CD4-positive, alpha-beta T cell treated with Interleukin-4 for 4 hours (primary cell): ENCODE measurements around the gene SLC35F3.
"Not testable (repeated sequence)": the region's sequence is repeated elsewhere in the genome, so short reads cannot be mapped to it uniquely, and the experiment has no call there.

ENCODE experiments used
- DNase-seq: peaks from one replicate; pipeline ENCODE4 v3.0.0-alpha.2; 2020

The SLC35F3 gene

GRCh38 chr1:233904633-233905415, at the start of gene SLC35F3:
TSS of gene SLC35F3 (plus strand) at chr1:233904676.
- DNase-seq: no peak

GRCh38 chr1:233859446-233859845, 45.0 kb upstream of the SLC35F3 start:
- DNase-seq: no peak

DNA sequence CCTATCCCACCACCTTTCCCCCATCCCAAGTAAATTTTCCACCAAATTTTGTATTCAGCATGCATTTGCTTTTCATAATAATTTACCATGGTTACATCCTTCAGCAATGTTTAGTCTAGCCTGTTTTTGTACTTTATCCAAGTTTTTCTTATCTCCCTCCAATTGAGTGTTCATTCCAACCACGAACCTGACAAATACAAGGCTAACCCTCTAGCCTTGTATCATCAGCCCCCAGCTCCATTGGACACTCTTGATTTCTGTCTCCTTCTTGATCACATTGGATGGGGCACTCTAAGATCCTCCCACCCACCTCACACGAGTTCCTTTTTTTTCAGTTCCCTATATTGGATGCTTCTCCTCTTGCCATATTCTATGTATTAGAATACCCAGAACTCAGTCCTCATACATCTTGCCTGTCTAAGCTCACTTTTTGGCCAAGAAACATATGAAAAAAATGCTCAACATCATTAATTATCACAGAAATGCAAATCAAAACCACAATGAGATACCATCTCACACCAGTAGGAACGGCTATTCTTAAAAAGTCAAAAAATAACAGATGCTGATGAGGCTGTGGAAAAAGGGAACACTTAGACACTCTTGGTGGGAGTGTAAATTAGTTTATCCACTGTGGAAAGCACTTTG, 40.5 kb upstream of the SLC35F3 start:
- DNase-seq: no peak

DNA sequence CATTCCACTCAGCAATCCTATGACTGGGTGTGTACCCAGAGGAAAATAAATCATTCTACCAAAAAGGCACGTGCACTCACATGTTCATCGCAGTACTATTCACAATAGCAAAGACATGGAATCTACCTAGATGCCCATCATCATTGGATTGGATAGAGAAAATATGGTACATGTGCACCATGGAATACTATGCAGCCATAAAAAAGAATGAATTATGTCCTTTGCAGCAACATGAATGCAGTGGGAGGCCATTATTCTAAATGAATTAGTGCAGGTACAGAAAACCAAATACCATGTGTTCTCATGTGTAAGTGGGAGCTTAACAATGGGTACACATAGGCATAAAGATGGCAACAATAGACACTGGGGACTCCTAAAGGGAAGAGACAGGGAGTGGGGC, 39.9 kb upstream of the SLC35F3 start:
- DNase-seq: no peak

DNA sequence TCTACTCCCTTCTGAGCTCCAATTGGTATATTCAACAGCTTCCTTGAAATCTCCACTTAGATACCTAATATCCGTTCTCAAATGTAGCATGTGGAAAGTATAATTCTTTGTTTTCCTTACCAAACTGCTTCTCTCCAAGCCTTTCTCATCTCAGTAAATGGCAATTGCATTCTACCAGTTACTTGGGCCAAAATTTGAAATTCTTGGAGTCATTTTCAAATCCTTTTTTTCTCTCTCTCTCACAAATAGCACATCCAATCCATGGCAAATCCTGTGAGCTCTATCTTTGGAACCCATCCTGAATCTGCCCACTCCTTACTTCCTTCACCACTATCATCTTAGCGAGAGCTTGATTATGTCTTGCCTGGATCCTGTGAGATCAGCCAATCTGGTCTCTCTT, 39.3 kb upstream of the SLC35F3 start:
- DNase-seq: no peak

- no peak for DNase-seq
Observed at GRCh38 chr1:233865902-233866301, 38.6 kb upstream of the SLC35F3 start.

DNA sequence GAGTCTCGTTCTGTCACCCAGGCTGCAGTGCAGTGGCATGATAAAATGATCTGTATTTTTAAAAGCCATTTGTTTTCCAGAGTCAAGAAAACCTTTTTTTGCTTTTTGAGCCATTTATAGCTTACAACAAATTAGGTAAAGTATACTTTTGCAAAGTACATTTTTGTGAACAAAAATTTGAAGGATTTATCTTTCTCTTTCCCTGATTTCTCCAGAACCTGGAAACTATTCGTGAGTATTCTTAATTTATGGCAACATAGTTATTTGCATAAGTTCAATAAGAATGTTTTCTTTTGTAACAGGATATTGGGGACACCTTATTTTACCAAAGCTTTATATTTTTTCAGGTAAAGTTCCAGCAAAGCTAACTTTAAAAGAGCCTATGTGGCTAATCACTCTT, 37.4 kb upstream of the SLC35F3 start:
- no peak for DNase-seq

DNA sequence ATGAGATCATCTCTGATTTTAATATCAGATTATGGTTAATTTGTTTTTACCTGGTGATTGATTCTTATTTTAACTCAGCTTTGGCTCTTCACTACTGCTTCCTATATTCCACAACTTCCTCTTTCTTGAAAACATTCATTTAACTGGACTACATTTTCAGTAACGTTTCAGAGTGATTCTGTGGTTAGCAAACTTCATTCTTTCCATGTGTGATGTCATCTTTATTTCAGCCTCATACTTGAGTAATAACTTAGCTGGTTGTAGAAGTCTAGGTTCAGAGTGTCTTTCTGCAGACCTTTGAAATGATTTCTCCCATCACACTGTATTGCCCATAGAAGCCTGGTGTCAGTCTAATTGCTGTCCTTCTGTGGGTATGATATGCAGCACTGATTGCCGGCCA, 36.0 kb upstream of the SLC35F3 start:
- no peak for DNase-seq

GRCh38 chr1:233869680-233870079, 34.8 kb upstream of the SLC35F3 start:
- DNase-seq: no peak

DNA sequence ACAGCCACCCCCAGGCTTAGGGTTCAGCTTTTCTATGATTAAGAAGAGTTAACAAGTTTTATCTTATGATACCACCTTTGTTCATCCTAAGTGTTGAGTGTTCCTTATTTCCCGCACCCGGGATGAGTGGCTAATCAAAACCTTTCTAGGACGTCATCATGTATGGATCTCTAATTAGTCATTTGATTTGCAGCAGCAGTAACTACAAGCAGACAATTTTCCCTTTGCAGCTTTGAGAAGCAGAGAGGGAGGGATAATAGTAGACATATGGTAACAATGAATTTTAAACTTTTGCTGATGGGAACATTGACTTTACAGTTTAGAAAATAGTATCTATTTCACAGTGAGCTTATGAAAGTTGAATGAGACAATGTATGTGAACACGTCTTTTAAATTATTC, 30.8 kb upstream of the SLC35F3 start:
- no peak for DNase-seq

- DNase-seq: no peak
Observed at GRCh38 chr1:233879841-233880240, 24.6 kb upstream of the SLC35F3 start.

DNA sequence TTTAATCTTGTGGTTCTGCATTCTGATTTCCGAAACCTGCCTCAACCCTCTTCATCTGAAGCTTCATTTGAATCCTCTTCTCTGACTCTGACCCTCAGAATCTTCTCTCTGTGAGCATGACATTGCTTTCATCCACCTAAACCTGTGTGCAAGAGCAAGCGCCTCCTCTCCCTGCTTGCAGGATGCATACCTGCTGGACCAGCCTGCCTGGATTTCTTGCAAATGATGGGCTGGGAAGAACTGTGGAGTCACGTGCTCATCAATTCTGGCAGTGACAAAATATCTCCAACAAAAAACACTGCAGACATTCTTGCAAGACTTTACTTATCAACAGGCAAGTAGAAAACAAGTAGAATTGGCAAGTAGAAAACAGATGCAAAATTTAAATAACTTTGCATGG, 20.8 kb upstream of the SLC35F3 start:
- DNase-seq: no peak

- no peak for DNase-seq
Observed at GRCh38 chr1:233884461-233885151, 19.9 kb upstream of the SLC35F3 start.

DNA sequence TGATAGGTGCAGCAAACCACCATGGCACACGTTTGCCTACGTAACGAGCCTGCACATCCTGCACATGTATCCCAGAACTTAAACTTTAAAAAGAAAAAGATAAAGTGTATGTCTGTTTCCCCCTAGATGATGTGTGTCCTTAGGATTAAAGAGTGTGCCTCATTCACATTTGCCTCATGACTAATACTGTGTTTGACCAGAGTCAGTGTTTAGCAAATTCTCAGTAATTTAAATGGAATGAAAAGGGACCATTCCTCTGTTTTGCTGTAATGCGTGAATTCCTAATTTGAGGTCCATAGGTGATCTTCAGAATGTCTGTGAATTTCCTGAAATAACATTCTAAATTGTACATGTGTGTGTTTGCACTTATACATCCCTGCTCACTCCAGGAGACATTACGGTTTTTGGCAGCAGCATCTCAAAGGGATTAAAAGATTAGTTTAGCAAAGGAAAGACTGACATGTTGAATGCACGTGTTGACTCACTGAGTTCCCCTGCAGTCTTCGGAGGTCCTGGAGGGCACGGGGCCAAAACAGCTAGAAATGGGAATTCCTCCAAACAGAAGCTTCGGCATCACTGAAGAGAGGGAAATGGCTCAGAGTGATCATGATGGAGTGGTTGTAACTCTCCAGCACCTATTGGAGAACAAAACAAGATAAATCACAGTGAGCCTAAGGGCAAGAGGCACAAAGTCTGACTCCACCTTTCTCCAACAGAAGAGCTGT, 19.1 kb upstream of the SLC35F3 start:
- DNase-seq: no peak

DNA sequence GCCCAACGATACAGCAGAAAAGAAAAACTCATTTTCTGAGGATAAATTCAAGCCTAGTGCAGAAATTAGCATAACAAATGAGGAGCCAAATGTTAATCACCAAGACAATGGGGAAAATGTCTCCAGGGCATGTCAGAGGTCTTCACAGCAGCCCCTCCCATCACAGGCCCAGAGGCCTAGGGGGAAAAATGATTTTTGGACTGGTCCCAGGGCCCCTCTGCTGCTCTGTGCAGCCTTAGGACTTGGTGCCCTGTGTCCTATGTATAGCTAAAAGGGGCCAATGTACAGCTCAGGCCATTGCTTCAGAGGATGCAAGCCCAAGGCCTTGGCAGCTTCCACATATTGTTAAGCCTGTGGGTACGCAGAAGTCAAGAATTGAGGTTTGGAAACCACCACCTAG, 13.3 kb upstream of the SLC35F3 start:
- DNase-seq: not testable (repeated sequence)

DNA sequence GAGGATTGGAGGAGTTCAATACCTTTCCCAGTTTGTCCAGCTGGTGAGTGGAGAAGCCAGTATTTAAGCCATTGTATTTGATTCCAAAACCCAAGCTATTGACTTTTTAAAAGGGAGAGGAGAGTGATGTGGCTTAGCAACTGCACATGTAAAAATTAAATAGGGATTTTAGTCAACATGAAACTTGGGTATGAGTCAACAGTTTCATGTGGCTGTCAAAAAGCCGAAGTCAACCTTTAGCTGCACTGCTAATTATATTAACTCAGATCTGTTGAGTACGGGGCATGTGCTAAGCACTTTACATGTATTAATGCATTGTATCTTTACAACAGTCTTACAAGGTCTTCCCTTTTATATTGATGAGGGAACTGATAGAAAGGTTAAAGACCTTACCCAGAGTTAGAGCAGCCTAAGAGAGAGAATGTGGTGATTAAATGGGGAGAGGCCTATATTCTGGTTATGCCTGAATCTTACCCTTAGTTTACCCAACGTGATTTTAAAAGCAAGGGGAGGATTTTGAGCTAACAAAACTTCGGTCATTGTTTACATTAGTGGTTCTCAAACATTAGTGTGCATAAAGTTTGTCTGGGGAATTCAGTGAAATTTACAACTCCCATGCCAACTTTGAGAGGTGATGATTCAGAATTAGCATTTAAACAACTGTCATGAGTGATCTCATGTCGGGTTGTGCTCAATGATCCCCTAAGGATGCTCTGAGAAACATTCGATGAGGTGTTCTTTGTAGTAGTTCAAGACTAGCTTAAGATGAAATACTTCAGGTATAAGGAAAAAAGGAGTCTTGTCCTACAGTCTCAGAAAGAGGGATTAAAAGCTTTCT, 6.9 kb upstream of the SLC35F3 start:
- no peak for DNase-seq

GRCh38 chr1:233901495-233901894, 3.0 kb upstream of the SLC35F3 start:
- no peak for DNase-seq

DNA sequence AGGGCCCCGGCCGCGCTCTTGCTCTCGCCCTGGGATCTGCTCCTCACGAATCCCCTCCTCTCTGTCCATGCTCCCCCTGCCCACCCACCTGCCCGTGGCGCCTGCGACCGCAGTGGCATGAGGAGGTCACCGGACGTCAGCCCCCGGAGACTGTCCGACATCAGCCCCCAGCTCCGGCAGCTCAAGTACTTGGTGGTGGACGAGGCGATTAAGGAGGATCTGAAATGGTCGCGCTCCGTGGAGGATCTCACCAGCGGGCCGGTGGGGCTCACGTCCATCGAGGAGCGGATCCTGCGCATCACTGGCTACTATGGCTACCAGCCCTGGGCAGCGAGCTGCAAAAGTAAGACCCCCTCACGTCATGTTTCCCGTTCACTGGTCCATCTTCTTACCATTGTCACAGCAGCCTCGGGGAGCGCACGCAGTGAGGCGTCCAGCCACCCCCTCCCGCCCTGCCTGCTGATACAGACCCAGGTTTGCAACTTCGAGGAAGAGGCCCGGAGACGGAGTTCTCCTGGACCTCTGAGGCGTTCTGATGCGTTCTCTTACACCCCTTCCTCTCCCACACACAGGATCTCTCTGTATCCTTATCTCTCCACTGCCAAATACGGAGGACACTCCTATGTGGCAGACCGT, 1.1 kb downstream of the SLC35F3 start:
- DNase-seq: no peak

DNA sequence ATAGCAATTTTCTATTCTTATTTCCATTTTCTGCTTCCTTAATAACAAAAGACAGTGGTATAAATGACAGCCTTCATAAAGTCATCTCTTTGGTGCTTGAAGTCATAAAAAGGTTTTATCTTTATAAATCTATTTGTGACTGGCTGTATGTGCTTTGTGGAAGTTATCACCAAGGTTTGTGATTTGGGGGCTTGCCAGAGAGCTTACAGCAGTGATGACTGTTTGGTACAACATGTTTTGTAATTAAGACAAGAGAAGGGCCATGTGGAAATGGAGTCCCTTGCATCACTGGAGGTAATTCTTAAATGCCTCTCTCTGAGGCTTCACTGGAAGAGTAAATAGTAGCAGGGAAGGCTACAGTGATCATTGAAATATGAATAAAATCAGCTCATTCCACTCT, 2.7 kb downstream of the SLC35F3 start:
- no peak for DNase-seq

GRCh38 chr1:233908092-233908491, 3.6 kb downstream of the SLC35F3 start:
- DNase-seq: no peak

GRCh38 chr1:233909195-233909594, 4.7 kb downstream of the SLC35F3 start:
- DNase-seq: no peak

- no peak for DNase-seq
Observed at GRCh38 chr1:233912447-233912846, 8.0 kb downstream of the SLC35F3 start.
